Panc1 (cell line): ENCODE results near the gene VEZF1. TPM values are rescaled to one million over a fixed set of nuclear protein-coding genes. Genes with fewer than 3 reads are reported as not detected.

ENCODE experiments used
- ATAC-seq: fragments of 200-7000 bp; cut with Tn5 transposase; 2 replicates; pipeline ENCODE4 v1.9.1; 2020; ENCODE audit warnings: mild to moderate bottlenecking, moderate library complexity
- BruUV-seq: library from RNA; stranded (reverse); fragments of 400-500 nt; replicated peaks from 2 replicates; lab custom pipeline; 2021; lab: Mats Ljungman, UMichigan
- CTCF ChIA-PET: fragments of 300-600 bp; sonication (Branson Sonifier 250); formaldehyde crosslinking; loops from one replicate; lab custom pipeline; 2022; ENCODE audit warnings: antibody characterized with exemption; lab: Charles Lee
- POLR2A ChIA-PET: fragments of 300-600 bp; sonication (Branson Sonifier 250); formaldehyde crosslinking; loops from one replicate; lab custom pipeline; 2022; ENCODE audit warnings: antibody characterized with exemption; lab: Charles Lee
- DNase-seq: peaks from one replicate; pipeline ENCODE4 v3.0.0-alpha.2; 2010; ENCODE audit warnings: low read depth, low spot score
- H3K27ac ChIP-seq: 2 replicates; pipeline ENCODE4 v1.5.1; 2011; ENCODE audit warnings: mild to moderate bottlenecking, low read length, inconsistent platforms
- H3K27me3 ChIP-seq: fragments of 200-500 bp; sonication (Bioruptor generic); 2 replicates; pipeline ENCODE4 v1.6.0; 2014; ENCODE audit warnings: low read length, inconsistent platforms; ENCODE audit not compliant: control insufficient read depth, insufficient read depth
- H3K36me3 ChIP-seq: fragments of 200-500 bp; sonication (Bioruptor generic); 2 replicates; pipeline ENCODE4 v1.5.1; 2014; ENCODE audit warnings: inconsistent platforms, mild to moderate bottlenecking, low read length, moderate library complexity; ENCODE audit not compliant: control insufficient read depth, insufficient read depth
- H3K4me1 ChIP-seq: 2 replicates; pipeline ENCODE4 v1.5.1; 2011; ENCODE audit warnings: inconsistent platforms, mild to moderate bottlenecking, low read length, moderate library complexity; ENCODE audit not compliant: control insufficient read depth, insufficient read depth
- H3K4me3 ChIP-seq, 2 experiments: 2 replicates each; pipeline ENCODE4 v1.5.1; 2011 to 2012; ENCODE audit warnings: low read depth in 2 of 2, low read length in 2 of 2, mild to moderate bottlenecking in 2 of 2, inconsistent platforms in 1 of 2, moderate library complexity in 1 of 2
- H3K9me3 ChIP-seq: fragments of 200-500 bp; sonication (Bioruptor generic); 2 replicates; pipeline ENCODE4 v1.5.1; 2014; ENCODE audit warnings: low read depth, mild to moderate bottlenecking, inconsistent platforms, low read length, moderate library complexity; ENCODE audit not compliant: control insufficient read depth, insufficient read depth
- POLR2AphosphoS5 ChIP-seq: IDR thresholded peaks from 2 replicates; pipeline ENCODE4 v1.6.1; 2012; ENCODE audit warnings: mild to moderate bottlenecking, low read depth, low read length, moderate library complexity
- SIN3A ChIP-seq: IDR thresholded peaks from 2 replicates; pipeline ENCODE4 v1.6.1; 2012; ENCODE audit warnings: low read depth, mild to moderate bottlenecking, low read length, moderate library complexity, borderline replicate concordance; ENCODE audit not compliant: insufficient read depth
- TCF7L2 ChIP-seq: IDR thresholded peaks from 2 replicates; pipeline ENCODE4 v1.6.1; 2011; ENCODE audit warnings: mild to moderate bottlenecking, low read depth, low read length, inconsistent platforms
- in situ Hi-C: cut with HindIII; loops from 2 replicates; pipeline ENCODE4 v1.10.0; 2016; ENCODE audit warnings: low sequenced_read_pairs, low pct_unique_long_range_greater_than_20kb
- intact Hi-C: fragments of 100-400 bp; cut with micrococcal nuclease; formaldehyde crosslinking; loops from one replicate; pipeline ENCODE4 v1.10.0; 2022; ENCODE audit not compliant: unreplicated experiment
- total RNA-seq: library from RNA; stranded (reverse); gene quantifications from one replicate; pipeline ENCODE4 v1.2.1, GENCODE V29; 2021; ENCODE audit not compliant: unreplicated experiment
- TF ChIP-seq, protein P1 (sequence below), 2 experiments: IDR thresholded peaks; 2 replicates each; pipeline ENCODE4 v1.6.1; 2011 to 2012; ENCODE audit warnings: low read depth in 2 of 2, control low read depth in 1 of 2, low read length in 1 of 2, mild to moderate bottlenecking in 1 of 2, moderate library complexity in 1 of 2; ENCODE audit not compliant: insufficient read depth in 1 of 2
- TF ChIP-seq, protein P2 (sequence below): fragments of 450-650 bp; IDR thresholded peaks from 2 replicates; pipeline ENCODE4 v1.5.1; 2017; ENCODE audit warnings: mild to moderate bottlenecking

VEZF1 gene
- total RNA-seq, 1 experiment from 2014 or later: 73.5 TPM

DNA sequence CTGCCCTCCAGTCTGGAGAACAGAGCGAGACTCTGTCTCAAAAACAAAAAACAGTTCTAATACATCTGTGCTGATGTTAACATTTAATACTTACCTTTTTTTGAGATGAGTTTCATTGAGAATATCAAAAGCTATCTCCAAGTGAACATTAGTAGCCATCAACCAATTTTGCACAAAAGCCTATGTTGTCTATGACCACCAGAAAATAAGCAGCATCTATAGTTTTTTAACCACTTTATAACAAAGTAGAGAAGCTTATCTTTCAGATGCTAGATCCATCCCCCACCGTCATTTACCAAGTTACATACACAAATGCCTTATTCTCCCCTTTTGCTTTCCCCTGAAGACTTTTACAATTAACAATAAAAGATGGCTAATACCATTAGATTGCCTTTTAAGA lies 14.9 kb upstream of the VEZF1 start:
- ChIA-PET CTCF (no interaction called here), POLR2A (no interaction called here)
- in situ Hi-C loops (no loop called here), intact Hi-C loops (no loop called here)
- ATAC-seq: no peak
- H3K9me3 ChIP-seq: no peaks in the 10 kb centered on the region
- H3K27ac ChIP-seq: no peak overlapping the region; the same call in 1 of the 2 replicates
- no TSS peak for BruUV-seq
- TF ChIP-seq TCF7L2: no peak
- TF ChIP-seq SIN3A: no peak
- TF ChIP-seq, protein P1, sequence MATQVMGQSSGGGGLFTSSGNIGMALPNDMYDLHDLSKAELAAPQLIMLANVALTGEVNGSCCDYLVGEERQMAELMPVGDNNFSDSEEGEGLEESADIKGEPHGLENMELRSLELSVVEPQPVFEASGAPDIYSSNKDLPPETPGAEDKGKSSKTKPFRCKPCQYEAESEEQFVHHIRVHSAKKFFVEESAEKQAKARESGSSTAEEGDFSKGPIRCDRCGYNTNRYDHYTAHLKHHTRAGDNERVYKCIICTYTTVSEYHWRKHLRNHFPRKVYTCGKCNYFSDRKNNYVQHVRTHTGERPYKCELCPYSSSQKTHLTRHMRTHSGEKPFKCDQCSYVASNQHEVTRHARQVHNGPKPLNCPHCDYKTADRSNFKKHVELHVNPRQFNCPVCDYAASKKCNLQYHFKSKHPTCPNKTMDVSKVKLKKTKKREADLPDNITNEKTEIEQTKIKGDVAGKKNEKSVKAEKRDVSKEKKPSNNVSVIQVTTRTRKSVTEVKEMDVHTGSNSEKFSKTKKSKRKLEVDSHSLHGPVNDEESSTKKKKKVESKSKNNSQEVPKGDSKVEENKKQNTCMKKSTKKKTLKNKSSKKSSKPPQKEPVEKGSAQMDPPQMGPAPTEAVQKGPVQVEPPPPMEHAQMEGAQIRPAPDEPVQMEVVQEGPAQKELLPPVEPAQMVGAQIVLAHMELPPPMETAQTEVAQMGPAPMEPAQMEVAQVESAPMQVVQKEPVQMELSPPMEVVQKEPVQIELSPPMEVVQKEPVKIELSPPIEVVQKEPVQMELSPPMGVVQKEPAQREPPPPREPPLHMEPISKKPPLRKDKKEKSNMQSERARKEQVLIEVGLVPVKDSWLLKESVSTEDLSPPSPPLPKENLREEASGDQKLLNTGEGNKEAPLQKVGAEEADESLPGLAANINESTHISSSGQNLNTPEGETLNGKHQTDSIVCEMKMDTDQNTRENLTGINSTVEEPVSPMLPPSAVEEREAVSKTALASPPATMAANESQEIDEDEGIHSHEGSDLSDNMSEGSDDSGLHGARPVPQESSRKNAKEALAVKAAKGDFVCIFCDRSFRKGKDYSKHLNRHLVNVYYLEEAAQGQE (IDR thresholded peaks at IDR 0.05; ENCODE audit: insufficient read depth in 1 of 2, low read depth in 2 of 2, low read length in 1 of 2): no peak
- TF ChIP-seq, protein P2, sequence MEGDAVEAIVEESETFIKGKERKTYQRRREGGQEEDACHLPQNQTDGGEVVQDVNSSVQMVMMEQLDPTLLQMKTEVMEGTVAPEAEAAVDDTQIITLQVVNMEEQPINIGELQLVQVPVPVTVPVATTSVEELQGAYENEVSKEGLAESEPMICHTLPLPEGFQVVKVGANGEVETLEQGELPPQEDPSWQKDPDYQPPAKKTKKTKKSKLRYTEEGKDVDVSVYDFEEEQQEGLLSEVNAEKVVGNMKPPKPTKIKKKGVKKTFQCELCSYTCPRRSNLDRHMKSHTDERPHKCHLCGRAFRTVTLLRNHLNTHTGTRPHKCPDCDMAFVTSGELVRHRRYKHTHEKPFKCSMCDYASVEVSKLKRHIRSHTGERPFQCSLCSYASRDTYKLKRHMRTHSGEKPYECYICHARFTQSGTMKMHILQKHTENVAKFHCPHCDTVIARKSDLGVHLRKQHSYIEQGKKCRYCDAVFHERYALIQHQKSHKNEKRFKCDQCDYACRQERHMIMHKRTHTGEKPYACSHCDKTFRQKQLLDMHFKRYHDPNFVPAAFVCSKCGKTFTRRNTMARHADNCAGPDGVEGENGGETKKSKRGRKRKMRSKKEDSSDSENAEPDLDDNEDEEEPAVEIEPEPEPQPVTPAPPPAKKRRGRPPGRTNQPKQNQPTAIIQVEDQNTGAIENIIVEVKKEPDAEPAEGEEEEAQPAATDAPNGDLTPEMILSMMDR: no peak
- no peak for TF ChIP-seq POLR2AphosphoS5
- no peak for DNase-seq
- peaks cover 65% of the 10 kb centered on the region for H3K4me1 ChIP-seq
- no peaks in the 10 kb centered on the region for H3K27me3 ChIP-seq
- H3K4me3 ChIP-seq: no peak overlapping the region
- H3K36me3 ChIP-seq: peaks cover 82% of the 10 kb centered on the region

DNA sequence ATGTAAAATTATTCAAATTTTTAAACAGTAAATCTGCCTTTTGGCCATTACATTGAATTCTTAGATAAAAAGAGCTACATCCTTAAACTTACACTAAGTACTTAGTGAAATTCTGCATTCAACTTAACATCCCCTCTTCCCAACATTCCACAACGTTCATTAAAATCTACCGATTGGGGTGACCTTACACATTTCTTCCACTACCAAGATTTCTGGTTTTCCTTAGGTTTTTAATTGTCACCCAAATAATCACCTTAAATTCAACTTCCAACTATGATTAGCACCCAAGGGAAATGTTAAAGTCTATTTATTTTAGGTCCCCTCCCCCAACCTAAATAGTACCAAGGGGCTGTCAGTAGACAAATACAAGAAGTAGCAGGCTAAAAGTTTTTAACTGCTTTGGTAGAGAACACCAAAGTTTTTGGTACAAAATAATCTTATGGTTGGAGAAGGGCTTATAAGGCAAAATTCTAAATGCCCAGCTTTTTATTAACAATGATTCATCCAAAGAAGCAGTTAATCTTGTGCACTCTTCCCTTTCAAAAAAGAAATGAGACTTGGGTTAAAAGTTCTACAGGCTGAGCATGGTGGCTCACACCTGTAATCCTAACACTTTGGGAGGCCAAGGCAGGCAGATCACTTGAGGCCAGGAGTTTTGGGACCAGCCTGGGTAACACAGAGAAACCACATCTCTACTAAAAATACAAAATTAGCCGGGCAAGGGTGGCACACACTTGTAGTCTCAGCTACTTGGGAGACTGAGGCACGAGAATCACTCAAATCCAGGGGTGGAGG lies 14.3 kb upstream of the VEZF1 start:
- Histone ChIP-seq H3K9me3 (no peaks in the 10 kb centered on the region), H3K27ac (no peak overlapping the region), H3K4me1 (peaks cover 65% of the 10 kb centered on the region), H3K36me3 (peaks cover 84% of the 10 kb centered on the region), H3K4me3 (no peak overlapping the region), H3K27me3 (no peaks in the 10 kb centered on the region)
- CTCF ChIA-PET: interaction anchor here (0.6 kb wide), 1 partner anchor 54 kb away, joined by 3 read pairs; no protein-coding TSS in a partner anchor
- POLR2A ChIA-PET: interaction anchor here (0.6 to 0.7 kb wide), 3 partner anchors 78 to 142 kb away, joined by 3 to 6 read pairs (median 4); no protein-coding TSS in a partner anchor
- ATAC-seq (no peak), DNase-seq (no peak)
- intact Hi-C loops: no loop called here
- TF ChIP-seq, protein P1 (IDR thresholded peaks at IDR 0.05; ENCODE audit: insufficient read depth in 1 of 2, low read depth in 2 of 2, low read length in 1 of 2): no peak
- TF ChIP-seq TCF7L2 (no peak), SIN3A (no peak), POLR2AphosphoS5 (no peak; the same call in 1 of the 2 replicates)
- TF ChIP-seq, protein P2: no peak
- in situ Hi-C loops: no loop called here
- no TSS peak for BruUV-seq
